Activated CD8-positive, alpha-beta memory T cell treated with anti-CD3 and anti-CD28 coated beads, Interleukin-2, amount 50 U/mL, for 24 hours (primary cell): ENCODE measurements around the gene HBP1.
"Not testable (repeated sequence)": the region's sequence is repeated elsewhere in the genome, so short reads cannot be mapped to it uniquely, and the experiment has no call there.

ENCODE experiments used
- DNase-seq: peaks from one replicate; pipeline ENCODE4 v3.0.0-alpha.2; 2020; ENCODE audit errors: extremely low read depth

HBP1 gene

GRCh38 chr7:107185716-107186115 is 16.9 kb downstream of the HBP1 start:
- no peak for DNase-seq

- no peak for DNase-seq
These were observed 17.4 kb downstream of the HBP1 start for GRCh38 chr7:107186240-107186639.

DNA sequence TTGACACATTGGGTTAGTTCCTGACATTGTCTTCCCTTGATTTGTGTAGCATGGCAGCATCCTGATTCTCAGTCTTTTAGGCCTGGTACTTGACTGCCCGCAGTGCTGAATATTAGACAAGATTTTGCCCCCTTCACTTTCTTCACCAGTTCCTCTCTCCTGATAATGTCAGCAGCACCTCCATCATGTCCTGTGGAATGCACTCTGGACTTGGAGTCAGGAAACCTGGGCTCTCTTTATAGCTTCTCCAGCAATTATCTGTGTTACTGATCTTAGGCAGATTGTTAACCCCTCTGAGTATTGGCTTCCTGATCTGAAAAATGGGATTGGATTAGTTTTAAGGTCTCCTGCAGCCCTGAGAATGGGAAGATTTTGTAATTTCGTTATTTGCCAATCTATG is 19.0 kb downstream of the HBP1 start:
- DNase-seq = no peak

- no peak for DNase-seq
These were observed 21.3 kb downstream of the HBP1 start for GRCh38 chr7:107190090-107190489.

- no peak for DNase-seq
These were observed 25.2 kb downstream of the HBP1 start for GRCh38 chr7:107194052-107194451.

DNA sequence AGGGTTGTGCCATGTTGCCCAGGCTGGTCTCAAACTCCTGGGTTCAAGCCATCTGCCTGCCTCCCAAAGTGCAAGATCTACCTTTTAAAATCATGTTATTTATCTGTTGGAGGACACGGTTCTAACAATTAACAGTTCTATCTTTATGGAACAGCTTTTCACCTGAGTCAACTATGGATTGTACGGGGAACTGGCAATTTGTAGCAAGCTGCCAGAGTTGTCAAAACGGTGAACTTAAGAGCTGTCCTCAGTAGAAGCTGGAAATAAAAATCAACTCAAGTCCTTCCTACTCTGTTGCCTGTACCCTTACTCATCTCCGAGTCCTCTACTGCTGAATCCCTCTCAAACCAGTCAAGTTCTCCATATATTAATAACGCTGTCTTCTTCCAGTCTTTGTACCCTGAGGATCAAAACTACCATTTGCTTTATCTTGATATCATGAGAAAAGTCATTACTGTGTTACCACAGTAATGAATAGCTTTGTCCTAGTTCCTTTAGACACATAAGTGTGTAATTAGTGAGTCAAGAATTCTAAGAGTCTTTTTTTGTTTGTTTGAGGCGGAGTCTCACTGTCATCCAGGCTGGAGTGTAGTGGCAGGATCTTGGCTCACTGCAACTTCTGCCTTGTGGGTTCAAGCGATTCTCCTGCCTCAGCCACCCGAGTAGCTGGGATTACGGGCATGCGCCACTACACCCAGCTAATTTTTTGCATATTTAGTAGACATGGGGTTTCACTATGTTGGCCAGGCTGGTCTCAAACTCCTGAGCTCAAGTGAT is 28.2 kb downstream of the HBP1 start:
- DNase-seq = no peak

DNA sequence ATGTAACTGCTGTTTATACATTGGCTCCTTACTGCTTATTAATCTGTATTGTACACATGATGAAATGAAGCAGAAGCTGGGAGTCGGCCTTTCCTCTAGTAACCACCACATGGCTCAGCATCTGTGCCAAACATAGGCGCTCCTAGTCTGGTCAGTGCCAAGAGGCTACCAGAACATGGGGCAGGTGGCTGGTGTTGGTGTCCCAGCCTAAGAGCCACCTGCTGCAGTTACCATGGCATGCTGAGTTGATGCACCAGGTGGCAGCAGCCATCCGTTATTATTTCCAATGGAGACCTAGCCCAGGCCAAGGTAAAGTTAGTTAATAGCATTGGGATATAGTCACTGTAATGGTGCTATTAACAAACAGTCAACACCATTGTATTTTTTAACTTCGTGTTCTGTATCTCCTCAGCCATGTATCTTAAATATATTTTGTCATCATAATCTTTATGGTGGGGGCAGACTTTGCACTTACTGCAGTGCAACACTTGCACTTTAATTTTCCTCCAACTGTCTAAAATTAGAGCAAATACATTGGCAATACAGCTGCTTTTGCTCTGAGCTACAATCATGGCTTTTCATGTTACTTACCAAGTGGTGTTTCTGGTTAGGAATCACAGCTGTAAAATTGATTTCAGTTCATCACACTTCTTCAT is 33.1 kb downstream of the HBP1 start:
- no peak for DNase-seq

- no peak for DNase-seq
These were observed 34.8 kb downstream of the HBP1 start for GRCh38 chr7:107203607-107204006.

GRCh38 chr7:107206136-107206535 is 37.3 kb downstream of the HBP1 start:
- DNase-seq = no peak

DNA sequence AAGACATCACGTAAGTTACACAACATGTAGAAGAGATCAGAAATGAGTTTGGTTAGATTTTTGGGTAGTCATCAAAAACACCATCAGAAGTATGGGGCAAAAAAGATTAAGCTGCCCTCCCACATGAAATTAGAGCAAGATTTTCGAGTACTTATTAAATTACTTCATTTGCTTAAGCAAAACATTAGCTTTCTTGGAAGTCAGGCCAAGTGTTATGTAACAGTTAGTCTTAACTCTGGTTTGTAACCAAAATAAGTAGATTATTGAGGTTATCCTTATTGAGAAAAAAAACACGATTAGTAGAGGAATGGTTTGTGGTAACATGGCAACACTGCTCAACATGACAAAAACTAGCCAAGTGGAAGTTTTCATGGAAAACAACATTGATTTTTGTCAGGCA is 37.9 kb downstream of the HBP1 start:
- no peak for DNase-seq

GRCh38 chr7:107207459-107207858 is 38.7 kb downstream of the HBP1 start:
- DNase-seq = no peak

- DNase-seq = no peak
These were observed 39.3 kb downstream of the HBP1 start for GRCh38 chr7:107208024-107208521.

DNA sequence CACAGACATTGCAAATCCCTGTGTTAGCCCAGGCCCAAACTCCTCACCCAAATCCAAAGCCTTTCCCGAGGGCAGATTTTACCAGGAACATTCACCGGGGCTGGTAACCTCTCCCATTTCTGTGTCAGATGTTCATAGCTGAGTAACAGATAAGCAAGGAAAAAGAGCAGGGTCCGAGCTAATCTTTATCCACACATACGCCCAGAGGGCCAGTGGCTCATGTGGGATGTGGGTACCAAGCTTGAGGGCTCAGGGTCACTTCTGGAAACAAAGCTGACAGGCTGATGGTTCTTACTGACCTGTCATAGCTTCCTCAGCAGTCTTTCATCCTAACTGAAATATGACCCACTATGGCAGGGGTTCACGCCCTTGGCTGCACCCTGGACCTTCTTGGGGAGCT is 39.8 kb downstream of the HBP1 start:
- no peak for DNase-seq

GRCh38 chr7:107209565-107209964 is 40.8 kb downstream of the HBP1 start:
- DNase-seq = no peak

DNA sequence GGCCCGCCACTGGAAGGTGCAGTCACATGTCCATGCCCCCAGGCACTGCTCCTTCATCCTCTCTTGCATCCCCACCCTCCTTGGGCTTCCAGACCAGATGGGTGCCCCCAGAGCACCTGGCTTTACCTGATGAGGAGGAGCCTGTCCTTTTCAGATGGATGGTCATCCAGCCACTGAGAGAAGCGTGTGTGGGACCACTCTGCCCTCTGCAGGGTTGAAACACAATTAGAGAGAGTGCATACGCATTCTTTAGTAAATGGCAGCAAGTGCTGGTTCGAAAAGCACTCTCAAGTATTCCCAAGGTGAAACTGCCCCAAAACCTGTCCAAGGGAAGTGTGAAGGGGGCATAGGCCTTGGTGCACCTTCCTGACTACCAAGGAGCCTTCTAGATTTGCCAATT is 41.6 kb downstream of the HBP1 start:
- no peak for DNase-seq

GRCh38 chr7:107212725-107213124 is 43.9 kb downstream of the HBP1 start:
- DNase-seq = no peak

DNA sequence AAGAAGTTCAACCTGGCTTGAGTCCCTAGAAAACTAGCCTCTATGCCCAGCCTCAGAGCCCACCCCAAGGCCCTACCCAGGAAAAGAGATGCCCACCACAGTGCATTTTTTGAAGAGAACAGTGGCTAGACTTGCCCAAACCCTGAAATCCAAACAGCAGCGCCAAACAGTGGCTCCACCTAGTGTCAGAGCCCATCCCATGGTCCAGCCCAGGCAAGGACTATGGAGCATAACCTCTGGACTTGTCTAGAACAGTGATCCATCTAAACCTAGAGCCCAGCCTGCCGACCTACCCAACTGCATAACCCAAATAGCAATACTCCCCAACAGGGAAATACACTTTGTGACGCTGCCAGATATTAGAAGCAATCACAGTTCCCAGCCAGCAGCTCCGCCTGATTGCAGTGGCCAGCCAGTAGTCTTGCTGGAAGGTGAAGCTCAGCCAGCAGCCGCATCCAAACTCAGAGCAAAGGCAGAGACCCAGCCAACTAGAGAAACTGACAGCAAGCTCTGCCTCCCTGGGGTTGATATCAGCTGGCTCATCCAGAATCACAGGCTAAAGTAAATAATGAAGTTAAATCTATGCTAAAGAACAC is 44.5 kb downstream of the HBP1 start:
- no peak for DNase-seq

DNA sequence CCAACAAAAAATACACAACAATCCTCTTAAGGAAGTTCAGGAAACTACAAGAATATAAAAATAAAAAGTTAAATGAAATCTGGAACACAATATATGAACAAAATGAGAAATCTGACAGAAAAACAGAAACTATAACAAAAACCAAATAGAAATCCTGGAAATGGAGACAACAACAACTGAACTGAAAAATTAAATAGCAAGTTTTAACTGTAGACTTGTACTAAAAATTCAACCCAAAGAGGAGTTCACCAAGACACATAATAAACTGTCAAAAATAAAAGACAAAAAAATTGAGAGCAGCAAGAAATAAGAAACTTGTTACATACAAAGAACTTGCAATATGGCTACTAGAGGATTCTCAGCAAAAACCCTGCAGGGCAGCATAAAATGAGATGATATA is 45.1 kb downstream of the HBP1 start:
- DNase-seq = no peak

- DNase-seq = no peak
These were observed 50.9 kb downstream of the HBP1 start for GRCh38 chr7:107219563-107220244.

- DNase-seq = no peak
These were observed 51.6 kb downstream of the HBP1 start for GRCh38 chr7:107220356-107220755.

GRCh38 chr7:107220806-107221205 is 52.0 kb downstream of the HBP1 start:
- not testable (repeated sequence) for DNase-seq
